Measurements from ENCODE around the gene SELENON.
A peak's percentile ranks its signal among the peaks of the same experiment; 100 is the strongest.

Gene SELENON

DNA sequence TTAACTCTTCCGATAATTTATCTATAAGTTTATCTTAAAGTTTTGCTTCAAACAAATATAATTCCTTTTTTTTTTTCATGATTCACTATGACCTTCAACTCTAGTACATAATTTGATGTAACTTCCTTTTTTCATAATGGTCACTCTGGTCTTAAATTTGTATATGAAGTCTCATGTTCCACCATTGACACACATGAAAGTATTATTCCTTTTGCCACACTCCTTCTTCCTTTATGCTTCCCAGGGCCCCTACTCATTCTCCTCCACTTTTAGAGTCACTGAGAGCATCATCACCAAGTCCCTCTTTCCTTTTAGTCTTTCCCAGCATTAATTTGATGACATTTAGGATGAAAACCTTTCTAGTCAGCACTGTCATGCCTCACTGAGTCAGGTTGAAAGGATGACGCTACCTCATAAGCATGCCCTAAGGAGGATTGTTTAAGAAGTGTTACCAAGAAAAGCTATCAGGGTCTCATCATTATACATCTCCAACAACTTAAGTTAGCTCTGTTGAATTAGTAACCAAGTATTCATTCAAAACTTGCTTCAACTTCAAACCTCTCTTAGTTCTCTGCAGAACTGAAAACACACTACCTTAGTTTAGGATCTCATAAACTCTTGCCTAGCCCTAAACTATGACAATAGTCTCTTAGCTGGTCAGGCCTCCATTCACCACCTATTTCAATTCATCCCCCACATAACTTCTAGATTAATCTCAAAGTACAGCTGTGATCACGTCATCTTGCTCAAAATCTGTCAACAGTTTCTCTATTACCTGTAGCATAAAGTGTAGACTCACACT lies 44.7 kb downstream of the SELENON start:
- DNase-seq (ENCODE audit: low read depth) = no peak
- no peak overlapping the region for H3K4me3 ChIP-seq (ENCODE audit: low read depth, low read length)
- TF ChIP-seq, protein P1, sequence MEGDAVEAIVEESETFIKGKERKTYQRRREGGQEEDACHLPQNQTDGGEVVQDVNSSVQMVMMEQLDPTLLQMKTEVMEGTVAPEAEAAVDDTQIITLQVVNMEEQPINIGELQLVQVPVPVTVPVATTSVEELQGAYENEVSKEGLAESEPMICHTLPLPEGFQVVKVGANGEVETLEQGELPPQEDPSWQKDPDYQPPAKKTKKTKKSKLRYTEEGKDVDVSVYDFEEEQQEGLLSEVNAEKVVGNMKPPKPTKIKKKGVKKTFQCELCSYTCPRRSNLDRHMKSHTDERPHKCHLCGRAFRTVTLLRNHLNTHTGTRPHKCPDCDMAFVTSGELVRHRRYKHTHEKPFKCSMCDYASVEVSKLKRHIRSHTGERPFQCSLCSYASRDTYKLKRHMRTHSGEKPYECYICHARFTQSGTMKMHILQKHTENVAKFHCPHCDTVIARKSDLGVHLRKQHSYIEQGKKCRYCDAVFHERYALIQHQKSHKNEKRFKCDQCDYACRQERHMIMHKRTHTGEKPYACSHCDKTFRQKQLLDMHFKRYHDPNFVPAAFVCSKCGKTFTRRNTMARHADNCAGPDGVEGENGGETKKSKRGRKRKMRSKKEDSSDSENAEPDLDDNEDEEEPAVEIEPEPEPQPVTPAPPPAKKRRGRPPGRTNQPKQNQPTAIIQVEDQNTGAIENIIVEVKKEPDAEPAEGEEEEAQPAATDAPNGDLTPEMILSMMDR (conservative IDR thresholded peaks at IDR 0.05; ENCODE audit: low read depth, low read length) = no peak

DNA sequence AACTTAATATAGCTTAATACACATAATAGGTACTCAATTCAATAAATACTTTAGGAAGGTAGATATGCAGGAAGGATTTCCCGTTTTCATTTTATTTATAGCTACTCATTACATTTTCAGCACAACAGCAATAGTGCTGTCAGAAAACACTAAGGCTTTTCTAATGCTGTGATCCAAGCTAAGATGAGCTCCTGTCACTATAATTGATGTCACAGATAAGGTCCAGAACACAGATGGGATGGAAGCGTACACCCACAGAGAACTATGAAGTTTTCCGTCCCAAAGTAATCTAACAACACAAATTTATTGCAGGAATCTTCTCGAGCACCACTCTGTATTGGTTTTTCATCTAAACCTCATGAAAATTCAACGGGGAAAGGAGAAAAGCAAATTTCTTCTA lies 45.7 kb downstream of the SELENON start:
- H3K4me3 ChIP-seq (ENCODE audit: low read depth, low read length) = no peak overlapping the region
- TF ChIP-seq, protein P1 (conservative IDR thresholded peaks at IDR 0.05; ENCODE audit: low read depth, low read length) = no peak
- DNase-seq (ENCODE audit: low read depth) = no peak

DNA sequence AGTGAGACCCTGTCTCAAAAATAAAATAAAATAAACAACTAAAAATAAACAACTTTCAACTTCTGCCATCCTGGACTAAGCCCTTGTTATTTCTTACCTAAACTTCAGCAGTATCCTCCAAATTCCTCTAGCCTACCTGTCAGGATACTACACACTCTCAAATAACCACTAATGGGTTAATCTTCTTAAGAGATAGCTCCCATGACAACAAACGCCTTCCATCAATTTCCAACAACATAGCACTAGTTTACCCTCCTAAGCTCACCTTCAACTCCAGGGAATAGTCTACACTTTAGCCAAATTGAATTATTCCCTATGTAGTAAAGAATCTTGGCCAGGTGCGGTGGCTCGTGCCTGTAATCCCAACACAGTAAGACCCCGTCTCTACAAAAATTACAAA lies 47.9 kb downstream of the SELENON start:
- TF ChIP-seq, protein P1 (conservative IDR thresholded peaks at IDR 0.05; ENCODE audit: low read depth, low read length) = no peak
- H3K4me3 ChIP-seq (ENCODE audit: low read depth, low read length) = no peak overlapping the region
- DNase-seq (ENCODE audit: low read depth) = no peak

DNA sequence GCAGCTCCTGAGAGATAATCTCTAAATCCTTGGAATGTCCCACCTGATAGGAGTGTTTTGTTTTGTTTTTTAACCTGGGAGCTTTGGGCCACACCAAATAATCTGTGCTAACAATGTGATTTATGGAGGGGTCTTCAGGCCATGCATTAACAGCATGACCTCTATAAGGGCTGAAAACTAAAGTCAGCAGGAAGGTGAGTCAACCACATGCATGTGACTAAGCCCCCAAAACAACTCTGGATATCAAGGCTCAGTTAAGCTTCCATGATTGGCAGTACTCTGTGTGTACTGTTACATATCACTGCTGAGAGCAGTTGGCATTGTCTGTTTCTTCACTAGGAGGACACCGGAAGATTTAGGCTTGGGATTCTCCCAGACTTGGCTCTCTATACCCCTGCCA lies 48.5 kb downstream of the SELENON start:
- no peak for DNase-seq (ENCODE audit: low read depth)
- H3K4me3 ChIP-seq (ENCODE audit: low read depth, low read length) = no peak overlapping the region
- TF ChIP-seq, protein P1 (conservative IDR thresholded peaks at IDR 0.05; ENCODE audit: low read depth, low read length) = no peak

DNA sequence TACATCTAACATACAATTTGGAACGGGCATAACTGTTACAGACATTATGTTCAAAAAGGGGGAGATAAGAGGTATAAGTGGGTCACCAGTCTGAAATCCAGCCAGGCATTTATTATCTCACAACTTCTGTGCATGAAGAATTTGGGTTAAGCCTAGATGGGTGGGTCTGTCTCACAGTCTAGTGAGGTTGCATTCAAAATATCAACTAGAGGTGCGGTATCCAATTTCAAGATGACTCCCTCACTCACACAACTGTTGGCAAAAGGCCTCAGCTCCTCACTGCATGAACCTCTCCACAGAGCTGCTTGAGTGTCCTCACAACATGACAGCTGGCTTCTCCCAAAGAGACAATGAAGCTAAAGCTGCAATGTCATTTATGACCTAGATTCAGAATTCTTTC lies 54.6 kb downstream of the SELENON start:
- H3K4me3 ChIP-seq (ENCODE audit: low read depth, low read length) = no peak overlapping the region
- TF ChIP-seq, protein P1 (conservative IDR thresholded peaks at IDR 0.05; ENCODE audit: low read depth, low read length) = no peak
- no peak for DNase-seq (ENCODE audit: low read depth)

DNA sequence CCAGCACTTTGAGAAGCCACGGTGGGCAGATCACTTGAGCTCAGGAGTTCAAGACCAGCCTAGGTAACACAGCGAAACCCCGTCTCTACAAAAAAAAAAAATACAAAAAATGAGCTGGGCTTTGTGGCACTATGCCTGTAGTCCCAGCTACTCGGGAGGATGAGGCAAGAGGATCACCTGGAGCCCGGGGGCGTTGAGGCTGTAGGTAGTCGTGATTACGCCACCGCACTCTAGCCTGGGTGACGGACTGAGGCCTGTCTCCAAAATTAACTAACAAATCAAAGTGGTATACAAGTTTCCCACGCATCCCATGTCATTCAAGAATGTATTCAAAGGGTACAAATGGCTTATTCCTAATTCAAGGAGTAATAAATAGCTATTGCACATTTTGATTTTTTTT lies 56.9 kb downstream of the SELENON start:
- TF ChIP-seq, protein P1 (conservative IDR thresholded peaks at IDR 0.05; ENCODE audit: low read depth, low read length) = no peak
- no peak overlapping the region for H3K4me3 ChIP-seq (ENCODE audit: low read depth, low read length)
- no peak for DNase-seq (ENCODE audit: low read depth)

DNA sequence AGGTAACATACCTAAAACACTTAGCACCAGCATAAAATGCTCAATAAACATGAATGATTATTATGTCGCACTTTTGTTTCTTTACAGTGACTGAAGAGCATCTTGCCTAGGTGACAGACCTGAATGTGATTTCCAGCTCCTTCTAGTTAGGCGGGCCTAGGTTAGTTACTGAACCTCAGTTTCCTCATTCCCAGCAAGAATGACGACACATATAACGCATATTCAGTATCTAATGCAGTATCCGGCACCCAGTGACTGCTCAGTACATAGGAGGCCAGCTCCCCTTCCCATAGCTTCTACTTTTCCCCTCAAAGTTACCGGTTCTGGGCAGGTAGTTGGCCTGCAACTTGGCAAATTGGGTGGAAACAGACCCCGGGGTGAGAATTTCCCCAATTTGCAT lies 58.5 kb downstream of the SELENON start:
- DNase-seq (ENCODE audit: low read depth) = no peak
- TF ChIP-seq, protein P1 (conservative IDR thresholded peaks at IDR 0.05; ENCODE audit: low read depth, low read length) = no peak

More for the DNA sequence above, 58.5 kb downstream of the SELENON start:
- H3K4me3 ChIP-seq (ENCODE audit: low read depth, low read length) = peak overlapping the region; percentile 73

Measured in choroid plexus epithelial cell (primary cell).